Measurements from ENCODE around the gene PC.
"Not testable (repeated sequence)": the region's sequence is repeated elsewhere in the genome, so short reads cannot be mapped to it uniquely, and the experiment has no call there.

Gene PC, protein sequence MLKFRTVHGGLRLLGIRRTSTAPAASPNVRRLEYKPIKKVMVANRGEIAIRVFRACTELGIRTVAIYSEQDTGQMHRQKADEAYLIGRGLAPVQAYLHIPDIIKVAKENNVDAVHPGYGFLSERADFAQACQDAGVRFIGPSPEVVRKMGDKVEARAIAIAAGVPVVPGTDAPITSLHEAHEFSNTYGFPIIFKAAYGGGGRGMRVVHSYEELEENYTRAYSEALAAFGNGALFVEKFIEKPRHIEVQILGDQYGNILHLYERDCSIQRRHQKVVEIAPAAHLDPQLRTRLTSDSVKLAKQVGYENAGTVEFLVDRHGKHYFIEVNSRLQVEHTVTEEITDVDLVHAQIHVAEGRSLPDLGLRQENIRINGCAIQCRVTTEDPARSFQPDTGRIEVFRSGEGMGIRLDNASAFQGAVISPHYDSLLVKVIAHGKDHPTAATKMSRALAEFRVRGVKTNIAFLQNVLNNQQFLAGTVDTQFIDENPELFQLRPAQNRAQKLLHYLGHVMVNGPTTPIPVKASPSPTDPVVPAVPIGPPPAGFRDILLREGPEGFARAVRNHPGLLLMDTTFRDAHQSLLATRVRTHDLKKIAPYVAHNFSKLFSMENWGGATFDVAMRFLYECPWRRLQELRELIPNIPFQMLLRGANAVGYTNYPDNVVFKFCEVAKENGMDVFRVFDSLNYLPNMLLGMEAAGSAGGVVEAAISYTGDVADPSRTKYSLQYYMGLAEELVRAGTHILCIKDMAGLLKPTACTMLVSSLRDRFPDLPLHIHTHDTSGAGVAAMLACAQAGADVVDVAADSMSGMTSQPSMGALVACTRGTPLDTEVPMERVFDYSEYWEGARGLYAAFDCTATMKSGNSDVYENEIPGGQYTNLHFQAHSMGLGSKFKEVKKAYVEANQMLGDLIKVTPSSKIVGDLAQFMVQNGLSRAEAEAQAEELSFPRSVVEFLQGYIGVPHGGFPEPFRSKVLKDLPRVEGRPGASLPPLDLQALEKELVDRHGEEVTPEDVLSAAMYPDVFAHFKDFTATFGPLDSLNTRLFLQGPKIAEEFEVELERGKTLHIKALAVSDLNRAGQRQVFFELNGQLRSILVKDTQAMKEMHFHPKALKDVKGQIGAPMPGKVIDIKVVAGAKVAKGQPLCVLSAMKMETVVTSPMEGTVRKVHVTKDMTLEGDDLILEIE

DNA sequence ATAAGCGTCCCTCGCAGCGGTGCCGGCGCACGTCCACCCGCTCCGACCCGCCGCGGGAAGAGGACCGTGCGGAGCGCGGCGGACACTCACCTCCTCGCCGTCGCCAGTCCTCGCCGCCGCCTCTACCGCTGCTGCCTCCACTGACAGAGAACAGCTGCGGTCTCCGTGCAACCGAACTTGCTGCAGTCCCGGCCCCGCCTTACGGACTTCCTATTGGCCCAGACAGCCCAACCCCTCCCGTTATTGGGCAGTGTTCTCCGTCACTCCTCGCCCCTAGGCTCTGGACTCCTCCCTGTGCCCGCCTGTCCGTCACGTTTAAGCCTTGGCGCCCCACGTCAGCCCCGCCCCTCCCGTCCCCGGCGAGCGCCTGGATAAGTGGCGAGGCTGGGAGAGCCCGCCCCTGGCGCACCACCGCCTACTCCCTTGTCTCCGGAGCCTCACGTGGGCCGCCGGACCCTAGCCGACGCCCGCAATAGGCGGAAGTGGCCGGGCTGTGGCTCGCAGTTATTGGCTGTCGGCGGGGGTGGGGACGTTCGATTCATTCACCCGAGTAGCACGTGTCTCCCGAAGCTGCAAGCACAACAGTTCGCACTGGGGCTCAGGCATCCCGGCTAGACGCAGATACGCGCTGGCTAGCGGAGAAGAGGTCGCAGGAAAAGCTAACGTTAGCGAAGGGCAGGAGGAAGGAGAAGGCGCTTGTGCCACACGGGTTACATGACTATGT is at the start of gene PC:
TSS of gene PC (minus strand) at position 152 of the 724 bp plus-strand sequence. CDS start 86,224 bp downstream, outside the sequence.
- peak; percentile 93 for DNase-seq (ENCODE audit: low read depth in 1 of 2, low spot score in 1 of 2)

DNA sequence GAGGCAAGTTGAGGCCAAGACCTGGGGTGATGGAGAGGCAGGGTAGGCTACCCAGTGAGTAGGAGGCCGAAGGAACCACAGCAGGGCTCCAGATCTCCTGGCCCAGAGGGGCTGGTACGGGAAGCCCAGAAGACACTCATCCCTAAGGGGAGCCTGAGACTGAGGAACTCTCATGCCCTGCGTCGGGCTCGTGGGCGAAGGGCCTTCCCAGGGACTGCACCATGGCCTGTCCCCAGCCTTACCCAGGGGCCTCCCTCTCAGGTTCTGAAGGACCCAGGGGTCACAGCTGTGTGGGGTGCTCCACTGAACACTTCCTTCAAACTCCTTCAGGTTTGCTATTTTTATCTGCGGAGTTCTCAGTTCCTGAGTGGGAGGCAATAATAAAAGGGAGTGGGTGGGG is 48.9 kb upstream of the PC start:
- no peak for DNase-seq (ENCODE audit: low read depth in 1 of 2, low spot score in 1 of 2)

DNA sequence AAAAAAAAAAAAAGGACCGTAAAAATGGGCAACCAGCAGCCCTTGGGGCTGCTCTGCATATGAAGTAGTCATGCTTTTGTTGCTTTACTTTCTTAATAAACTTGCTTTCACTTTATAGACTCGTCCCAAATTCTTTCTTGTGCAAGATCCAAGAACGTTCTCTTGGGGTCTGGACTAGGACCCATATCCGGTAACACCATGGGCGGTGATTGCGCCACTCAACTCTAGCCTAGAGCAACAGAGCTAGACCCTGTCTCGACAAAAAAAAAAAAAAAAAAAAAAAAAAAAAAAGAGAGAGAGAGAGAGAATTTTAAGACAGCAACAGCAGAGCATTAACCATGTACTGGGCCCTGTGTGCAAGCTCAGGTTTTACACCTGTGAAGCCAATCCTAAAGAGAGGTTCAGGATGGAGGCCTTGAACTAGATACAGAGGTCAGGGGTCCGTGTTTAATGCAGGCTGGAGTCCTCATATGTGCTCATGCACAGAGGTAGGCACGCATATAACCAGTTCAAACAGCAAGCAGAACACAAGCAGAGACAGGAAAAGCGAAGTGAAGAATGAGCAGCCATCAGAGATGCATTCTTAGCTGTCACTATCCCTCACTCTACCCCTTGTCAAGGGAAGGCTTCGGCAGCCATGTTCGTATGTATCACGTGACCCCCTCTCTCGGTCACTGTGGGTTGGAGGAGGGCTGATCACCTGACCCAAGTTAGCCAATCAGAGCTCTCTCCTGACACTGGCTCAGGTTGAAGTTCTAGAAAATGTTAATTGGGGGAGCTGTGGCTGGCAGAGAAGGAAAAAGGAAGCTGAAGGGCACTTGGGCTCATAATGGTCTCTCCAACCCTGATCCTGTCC is 48.1 kb upstream of the PC start:
- no peak for DNase-seq (ENCODE audit: low read depth in 1 of 2, low spot score in 1 of 2)

DNA sequence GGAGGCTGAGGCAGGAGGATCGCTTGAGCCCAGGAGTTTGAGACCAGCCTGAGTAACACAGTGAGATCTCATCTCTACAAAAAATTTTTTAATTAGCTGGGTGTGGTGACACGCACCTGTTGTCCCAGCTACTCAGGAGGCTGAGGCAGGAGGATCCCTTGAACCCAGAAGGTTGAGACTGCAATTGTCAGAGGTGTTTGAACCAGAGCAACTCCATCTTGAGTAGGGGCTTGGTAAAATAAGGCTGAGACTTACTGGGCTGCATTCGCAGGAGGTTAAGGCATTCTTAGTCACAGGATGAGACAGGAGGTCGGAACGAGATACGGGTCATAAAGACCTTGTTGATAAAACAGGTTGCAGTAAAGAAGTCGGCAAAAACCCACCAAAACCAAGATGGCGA is 47.0 kb upstream of the PC start:
- not testable (repeated sequence) for DNase-seq (ENCODE audit: low read depth in 1 of 2, low spot score in 1 of 2)

DNA sequence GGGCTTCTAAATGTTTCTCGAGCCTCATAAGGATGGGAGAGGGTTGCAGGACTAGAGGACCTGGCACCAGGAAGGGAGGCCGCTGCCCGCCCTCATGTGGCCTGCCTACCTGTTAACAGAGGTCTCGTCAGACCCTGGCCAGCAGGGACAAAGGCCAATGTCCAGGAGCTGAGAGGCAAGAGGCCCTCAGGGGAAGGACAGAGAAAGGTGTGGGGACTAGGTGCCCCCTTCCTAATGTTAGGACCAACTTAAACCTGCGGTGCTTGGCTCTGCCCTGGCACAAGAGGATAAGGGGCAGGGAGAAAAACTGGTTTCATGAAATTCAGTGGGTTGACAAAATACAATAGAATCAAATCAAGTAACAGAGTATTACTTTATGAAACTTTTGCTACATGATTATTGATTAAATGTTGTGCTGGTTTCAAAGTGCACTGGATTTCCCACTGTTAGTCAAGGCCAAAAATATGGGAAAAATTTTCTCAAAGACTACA is 44.8 kb upstream of the PC start:
- DNase-seq (ENCODE audit: low read depth in 1 of 2, low spot score in 1 of 2), result no peak

DNA sequence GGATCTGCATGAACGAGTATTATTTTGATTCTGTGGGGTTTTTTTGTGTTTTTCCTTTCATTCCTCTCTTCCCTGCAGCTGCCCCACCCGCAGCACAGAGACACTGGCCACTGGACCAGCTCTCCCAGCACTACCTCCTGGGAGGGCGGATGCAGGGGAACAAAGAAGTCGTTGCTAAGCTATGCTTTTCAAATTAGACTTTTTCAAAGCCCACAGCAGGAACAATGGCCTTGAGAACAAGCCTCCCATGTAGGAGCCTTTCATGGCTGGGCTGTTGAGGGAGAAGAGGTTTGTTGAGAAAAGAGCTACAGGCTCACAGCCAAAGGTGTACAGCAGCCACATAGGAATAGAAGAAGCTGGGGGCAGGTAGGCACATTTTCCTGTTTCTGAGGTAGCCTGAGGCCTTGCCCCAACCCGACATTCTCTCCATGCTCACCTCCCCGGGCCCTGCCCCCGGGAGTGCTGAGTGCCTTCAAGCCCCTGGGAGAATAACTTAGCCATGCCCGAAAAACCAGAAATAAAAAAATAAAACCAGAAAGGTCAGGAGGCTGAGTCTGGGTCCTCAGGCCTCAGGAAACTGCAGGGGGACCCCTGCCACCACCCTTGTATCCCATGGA is 44.2 kb upstream of the PC start:
- DNase-seq (ENCODE audit: low read depth in 1 of 2, low spot score in 1 of 2), result no peak

DNA sequence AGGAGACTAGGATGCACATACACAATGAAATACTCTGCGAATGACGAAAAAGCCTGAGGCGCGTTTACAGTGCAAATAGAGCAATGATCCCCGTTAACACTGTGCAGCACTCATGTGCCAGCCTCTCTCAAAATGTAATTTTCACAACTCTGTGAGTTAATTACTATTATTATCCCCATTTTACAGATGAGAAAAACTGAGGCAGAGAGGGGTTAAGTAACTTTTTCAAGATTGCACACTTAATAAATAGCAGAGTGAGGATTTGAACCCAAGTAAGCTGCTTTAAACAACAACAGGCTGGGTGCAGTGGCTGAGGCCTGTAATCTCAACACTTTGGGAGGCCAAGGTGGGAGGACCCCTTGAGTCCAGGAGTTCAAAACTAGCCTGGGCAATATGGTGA is 43.1 kb upstream of the PC start:
- DNase-seq (ENCODE audit: low read depth in 1 of 2, low spot score in 1 of 2), result no peak

DNA sequence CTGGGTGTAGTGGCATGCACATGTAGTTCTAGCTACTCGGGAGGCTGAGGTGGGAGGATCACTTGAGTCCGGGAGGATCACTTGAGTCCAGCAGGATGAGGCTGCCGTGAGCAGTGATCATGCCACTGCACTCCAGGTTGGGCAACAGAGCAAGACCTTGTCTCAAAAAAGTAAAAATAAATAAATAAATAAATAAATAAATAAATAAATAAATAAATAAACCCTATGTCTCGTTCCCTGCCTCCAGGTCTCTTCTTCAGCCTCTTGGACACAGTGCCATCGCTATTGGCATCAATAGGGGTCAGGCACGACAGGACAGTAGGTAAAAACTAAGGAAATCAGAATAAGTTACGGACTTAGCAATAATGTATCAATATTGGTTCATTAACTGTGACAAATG is 41.4 kb upstream of the PC start:
- no peak for DNase-seq (ENCODE audit: low read depth in 1 of 2, low spot score in 1 of 2)

DNA sequence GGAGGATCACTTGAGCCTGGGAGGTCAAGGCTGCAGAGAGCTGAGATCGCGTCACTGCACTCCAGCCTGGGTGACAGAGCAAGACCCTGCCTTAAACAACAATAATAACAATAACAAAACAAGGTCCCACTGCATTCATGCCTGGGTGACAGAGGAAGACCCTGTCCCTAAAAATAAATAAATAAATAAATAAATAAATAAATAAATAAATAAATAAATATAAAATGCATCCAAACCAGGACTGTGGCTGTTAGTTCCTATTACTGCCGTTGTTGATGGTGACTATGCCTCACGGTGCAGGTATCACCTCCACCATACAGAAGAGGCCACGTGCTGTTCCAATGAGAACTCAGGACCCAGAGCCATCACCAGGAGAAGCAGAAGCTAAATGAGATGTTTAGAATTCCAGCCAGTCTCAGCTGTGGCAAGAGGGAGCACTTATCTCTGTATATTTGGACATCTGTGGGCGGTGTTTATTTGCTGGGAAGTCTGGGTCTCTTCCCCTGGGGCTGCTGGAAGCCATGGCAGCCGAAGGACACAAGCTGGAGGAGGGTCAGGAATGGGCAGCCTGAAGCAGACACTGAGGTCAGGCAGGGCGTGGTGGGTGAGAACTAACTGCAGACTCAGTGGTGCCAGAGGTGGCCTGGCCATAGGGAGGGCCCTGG is 38.6 kb upstream of the PC start:
- no peak for DNase-seq (ENCODE audit: low read depth in 1 of 2, low spot score in 1 of 2)

DNA sequence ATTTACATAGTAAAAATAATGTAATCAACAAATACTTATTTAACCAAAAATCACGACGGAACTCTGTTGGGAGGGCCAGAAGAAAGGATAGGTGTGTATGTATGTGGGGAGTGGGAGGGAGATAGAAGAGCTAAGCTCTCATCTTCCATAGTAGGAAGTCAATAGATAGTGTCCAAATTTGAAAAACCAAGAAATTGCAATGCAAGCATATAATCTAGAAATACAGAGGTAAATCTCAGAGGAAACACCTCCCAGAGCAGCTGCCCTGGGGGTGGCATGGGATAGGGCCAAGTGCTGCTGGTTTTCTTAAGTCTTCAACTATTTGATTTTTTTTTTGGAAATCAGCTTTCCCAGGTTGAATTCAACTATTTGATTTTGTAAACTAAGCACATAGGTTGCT is 33.9 kb upstream of the PC start:
- no peak for DNase-seq (ENCODE audit: low read depth in 1 of 2, low spot score in 1 of 2)

DNA sequence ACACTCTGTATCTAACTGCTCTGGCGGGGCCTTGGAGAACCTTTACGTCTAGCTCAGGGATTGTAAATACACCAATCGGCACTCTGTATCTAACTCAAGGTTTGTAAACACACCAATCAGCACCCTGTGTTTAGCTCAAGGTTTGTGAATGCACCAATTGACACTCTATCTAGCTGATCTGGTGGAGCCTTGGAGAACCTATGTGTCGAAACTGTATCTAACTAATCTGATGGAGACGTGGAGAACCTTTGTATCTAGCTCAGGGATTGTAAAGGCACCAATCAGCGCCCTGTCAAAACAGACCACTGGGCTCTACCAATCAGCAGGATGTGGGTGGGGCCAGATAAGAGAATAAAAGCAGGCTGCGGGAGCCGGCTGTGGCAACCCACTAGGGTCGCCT is 31.2 kb upstream of the PC start:
- not testable (repeated sequence) for DNase-seq (ENCODE audit: low read depth in 1 of 2, low spot score in 1 of 2)

DNA sequence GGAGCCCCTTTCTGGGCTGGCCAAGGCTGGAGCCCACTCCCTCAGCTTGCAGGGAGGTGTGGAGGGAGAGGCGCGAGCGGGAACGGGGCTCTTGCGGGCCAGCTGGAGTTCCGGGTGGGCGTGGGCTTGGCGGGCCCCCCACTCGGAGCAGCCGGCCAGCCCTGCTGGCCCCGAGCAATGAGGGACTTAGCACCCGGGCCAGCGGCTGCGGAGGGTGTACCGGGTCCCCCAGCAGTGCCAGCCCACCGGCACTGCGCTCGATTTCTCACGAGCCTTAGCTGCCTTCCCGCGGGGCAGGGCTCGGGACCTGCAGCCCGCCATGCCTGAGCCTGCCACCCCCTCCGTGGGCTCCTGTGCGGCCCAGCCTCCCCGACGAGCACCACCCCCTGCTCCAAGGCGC is 30.6 kb upstream of the PC start:
- not testable (repeated sequence) for DNase-seq (ENCODE audit: low read depth in 1 of 2, low spot score in 1 of 2)

DNA sequence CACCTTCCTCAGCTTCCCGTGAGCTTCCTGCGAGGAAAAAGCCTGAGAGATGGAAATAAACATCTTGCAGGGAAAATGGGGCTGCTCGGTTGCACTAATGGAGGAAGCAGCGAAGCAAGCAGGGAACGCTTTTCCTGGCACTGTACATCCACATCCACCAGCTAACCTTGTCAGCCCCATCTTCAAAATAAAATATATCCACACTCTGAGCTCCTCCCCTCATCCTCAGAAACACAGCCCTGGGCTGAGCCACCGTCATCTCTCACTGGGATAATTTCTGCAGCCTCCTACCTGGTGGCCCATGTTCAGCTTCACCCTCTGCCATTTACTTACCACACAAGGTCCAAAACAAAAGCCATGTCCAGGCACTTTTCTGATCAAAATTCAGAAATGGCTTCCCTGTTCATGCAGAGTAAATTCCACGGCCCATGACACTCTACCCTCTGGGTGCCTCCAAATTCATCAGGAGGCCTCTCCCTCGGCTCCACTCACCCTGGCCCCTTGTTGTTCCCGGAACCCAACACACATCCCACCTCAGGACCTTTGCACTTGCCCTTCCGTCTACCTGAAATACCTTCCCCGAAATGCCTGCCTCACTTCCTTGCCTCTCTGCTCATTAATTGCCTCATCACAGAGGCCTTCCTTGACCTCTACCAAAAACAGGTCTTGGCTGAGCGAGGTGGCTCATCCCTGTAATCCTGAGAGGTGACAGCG is 29.9 kb upstream of the PC start:
- DNase-seq (ENCODE audit: low read depth in 1 of 2, low spot score in 1 of 2), result no peak

DNA sequence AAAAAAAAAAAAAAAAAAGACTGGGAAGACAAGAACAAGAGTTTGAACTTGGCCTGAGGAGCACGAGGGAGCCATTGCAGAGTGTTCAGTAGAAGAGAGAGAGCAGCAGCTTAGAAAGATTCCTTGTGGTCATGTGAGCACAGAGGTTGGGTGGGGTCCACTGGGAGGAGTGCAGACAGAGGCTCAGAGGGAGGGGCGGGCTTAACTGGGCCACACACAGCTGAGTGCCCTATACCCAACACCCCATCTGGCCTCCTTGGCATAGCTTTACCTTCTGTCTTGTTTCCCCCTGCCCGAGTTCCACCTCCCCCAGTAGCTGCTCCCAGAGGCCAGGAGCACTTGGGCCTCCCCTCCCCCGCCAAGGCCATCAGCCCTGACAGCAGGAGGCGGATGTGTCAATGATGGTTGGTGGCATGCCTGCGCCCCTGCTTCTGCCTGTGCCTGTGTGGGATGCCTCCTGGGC is 29.0 kb upstream of the PC start:
- no peak for DNase-seq (ENCODE audit: low read depth in 1 of 2, low spot score in 1 of 2)

DNA sequence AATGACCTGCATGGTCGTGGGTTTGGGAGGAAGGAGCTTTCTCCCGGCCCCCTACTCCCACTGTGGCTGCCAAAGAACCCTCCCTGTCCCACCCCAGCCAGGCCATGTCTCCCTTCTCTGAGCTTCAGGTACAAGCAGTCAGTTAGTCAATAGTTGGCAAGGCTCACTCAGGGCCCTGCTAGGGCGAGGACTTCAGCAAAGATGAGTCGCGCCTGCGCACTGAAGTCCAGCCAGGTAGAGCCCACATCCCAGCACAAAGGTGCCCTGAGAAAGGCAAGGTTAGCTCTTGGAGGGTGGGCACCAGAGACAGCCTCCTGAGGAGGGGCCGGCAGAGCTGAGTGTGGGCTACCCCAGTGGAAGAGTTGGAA is 28.0 kb upstream of the PC start:
- no peak for DNase-seq (ENCODE audit: low read depth in 1 of 2, low spot score in 1 of 2)

DNA sequence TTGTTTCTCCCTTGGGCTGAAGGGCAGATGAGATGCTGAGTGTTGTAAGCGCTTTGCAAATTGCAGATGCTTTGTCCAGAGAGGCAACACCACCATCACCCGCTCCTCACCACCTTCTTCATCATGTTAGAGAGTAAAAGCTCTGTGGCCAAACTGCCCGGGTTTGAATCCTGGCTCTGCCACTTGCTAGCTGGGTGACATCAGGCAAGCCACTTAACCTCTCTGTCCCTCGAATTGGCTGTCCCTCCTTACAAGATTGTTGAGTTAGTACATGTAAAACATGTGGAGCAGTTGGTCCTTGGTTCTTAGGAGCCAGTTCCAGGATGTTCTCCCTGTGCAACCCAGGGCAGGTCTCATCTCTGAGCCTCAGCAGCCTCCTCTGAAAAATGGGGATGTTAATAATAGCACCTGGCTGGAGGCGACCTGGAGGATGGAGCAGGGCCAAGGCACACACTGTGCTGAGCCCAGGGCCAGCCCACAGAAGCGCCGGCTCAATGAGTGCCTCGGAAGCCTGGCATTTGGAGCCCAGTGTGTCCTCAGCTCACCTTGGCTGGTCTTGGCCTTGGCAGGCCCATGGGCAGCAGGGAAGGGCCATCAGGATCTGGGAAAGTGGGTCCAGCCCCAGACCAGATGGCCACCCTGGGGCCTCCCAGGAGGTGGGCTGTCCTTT is 27.5 kb upstream of the PC start:
- no peak for DNase-seq (ENCODE audit: low read depth in 1 of 2, low spot score in 1 of 2)

DNA sequence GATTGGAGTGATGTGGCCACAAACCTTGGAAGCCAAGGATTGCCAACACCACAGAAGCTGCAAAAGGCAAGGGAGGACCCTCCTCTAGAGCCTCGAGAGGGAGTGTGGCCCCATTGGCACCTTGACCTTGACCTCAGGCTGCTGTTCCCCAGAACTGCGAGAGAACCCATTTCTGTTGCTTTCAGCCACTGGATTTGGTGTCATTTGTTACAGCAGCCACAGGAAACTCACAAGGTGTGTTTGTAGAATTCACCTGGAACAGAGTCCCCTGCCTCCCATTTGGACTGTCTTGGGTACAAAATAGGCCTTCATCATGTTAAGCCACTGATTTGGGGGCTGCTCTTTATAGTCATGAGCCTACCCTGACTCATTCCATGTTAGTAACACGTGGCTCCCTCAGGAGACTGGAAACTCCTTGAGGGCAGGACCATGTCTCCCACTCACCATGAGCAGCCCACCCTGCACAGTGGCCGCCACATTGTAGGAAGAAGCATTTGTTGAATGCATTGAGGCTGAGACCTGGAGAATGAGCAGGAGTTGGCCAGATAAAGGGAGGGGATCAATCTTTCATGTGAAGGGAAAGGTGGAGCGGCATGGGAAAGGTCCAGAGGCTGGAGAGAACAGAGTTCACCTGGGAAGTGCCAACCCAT is 25.2 kb upstream of the PC start:
- no peak for DNase-seq (ENCODE audit: low read depth in 1 of 2, low spot score in 1 of 2)
